Activated CD8-positive, alpha-beta memory T cell treated with anti-CD3 and anti-CD28 coated beads, Interleukin-2, amount 50 U/mL, for 1 hour (primary cell): ENCODE measurements around the gene CFAP58.

Source experiments
- DNase-seq: peaks from one replicate; pipeline ENCODE4 v3.0.0-alpha.2; 2020; ENCODE audit errors: extremely low read depth

Gene CFAP58

DNA sequence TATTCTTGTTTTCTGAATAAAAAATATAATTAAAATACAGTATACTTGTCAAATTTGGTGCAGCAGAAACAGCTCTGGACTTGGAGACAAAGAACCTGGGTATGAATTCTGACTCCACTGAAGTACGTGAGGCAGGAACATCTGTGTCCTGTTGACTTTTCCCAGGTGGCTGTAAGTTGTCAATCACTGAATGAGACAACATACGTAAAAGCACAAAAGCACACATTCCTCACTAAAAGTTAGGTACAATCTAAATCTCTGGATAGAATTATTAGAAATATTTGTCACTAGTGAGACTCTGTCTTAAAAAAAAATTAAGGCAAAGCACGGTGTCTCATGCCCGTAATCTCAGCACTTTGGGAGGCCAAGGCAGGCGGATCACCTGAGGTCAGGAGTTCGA lies 18.1 kb downstream of the CFAP58 start:
- no peak for DNase-seq

DNA sequence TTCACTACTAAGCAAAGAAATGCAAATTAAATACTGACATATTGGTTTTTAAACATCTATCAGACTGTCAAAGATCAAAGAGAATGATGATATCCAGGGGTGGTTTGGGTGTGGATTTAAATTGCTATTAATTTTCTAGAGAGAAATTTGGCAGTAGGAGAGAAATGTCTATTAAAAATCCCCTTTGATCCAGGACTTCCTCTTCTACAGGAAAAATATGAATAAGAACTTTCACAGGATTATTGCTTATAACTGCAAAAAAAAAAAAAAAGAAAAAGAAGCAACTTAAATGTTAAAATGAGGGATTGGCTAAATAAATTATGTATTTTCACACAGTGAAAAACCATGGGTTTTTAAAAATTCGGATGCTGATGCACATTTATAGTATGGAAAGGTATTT lies 21.0 kb downstream of the CFAP58 start:
- no peak for DNase-seq

DNA sequence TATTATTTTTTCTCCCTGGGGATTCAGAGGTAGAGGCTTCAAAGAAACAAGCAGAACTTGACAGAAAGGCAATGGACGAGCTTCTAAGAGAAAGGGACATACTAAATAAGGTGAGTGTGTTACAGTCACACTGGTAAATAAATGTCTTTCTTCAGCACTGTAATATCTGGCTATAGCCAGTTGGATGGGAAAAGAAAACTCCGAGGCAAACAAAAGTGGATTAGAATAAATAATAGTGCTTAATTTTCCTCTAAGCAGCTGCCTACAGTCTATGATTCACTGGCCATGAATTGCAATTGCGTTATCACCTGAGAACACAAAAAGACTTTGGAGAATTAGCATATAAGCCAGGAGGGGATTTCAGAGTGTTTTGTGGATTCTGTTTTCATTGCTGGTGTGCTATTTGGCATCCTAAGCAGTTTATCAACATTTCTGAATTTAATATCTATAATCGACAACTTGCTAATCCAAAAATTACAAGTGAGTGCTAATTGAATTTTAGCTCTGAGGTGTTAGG lies 23.2 kb downstream of the CFAP58 start:
- DNase-seq, result no peak

DNA sequence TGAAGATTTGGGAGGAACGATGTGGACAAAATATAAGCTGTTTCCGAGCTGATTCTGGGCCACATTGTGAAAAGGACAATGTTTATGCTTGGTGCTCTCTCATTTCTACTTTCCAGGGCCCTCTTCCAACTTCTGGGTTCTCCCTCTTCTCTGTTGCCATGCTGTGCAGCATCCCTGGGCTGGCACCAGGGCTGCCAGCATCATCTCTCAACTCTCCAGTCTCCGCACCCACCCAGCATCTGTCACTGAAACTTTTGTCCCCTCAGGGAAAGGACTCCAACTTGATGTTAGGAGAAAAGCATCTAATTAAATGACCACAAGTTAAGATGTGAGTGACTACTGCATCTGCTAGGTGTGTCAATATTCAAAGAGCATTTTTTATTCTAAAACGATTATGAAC lies 26.7 kb downstream of the CFAP58 start:
- no peak for DNase-seq

DNA sequence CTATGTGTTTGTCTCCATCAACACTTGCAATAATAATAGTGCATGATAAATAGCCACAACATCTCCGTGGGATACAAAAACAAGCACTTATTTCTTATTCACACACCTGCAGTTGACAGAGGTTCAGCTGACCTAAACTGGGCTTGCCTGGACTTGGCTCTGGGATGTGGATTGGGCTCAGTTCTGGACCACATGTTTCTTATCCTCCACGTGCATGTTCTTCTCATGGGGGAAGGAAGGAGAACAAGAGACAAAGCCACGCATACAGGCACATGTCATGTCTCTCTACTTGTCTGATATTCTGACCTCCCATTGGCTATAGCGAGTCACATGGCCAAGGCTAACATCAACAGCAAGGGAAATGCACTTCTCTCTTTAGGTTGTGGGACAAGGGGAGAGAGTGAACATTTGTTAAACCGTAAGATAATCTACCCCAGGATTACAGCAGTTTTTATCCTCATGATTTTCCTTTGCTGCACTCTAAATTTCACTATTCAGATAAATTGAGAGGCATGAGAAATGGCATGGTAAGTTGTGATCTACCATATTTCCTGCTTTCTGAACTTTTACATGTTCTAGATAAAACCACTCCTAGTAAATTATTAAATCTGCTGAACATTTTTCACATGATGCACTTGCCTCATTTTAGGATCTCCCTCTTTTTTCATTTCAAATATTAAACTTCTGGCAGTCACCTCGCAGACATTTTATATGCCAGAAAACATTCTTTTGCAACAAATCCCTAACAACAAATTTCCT lies 33.7 kb downstream of the CFAP58 start:
- DNase-seq, result no peak

DNA sequence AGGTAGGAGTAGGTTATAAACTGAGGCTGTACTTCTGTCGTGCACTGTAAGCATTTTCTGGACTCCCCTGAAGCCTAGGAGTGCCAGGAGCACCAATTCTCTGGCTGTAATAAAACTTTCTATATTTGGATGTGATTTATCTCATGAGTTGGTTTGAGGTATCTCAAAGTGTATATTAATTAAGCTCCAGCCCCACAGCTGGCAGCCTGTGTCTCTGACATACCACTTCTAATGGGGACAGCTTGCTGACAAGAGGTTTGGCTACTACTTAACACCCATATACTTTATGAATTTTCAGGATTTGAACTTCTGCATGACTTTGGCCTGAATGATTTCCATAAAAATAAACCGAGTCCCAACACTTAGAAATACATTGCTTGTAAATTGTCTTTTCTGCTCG lies 35.2 kb downstream of the CFAP58 start:
- DNase-seq, result no peak

DNA sequence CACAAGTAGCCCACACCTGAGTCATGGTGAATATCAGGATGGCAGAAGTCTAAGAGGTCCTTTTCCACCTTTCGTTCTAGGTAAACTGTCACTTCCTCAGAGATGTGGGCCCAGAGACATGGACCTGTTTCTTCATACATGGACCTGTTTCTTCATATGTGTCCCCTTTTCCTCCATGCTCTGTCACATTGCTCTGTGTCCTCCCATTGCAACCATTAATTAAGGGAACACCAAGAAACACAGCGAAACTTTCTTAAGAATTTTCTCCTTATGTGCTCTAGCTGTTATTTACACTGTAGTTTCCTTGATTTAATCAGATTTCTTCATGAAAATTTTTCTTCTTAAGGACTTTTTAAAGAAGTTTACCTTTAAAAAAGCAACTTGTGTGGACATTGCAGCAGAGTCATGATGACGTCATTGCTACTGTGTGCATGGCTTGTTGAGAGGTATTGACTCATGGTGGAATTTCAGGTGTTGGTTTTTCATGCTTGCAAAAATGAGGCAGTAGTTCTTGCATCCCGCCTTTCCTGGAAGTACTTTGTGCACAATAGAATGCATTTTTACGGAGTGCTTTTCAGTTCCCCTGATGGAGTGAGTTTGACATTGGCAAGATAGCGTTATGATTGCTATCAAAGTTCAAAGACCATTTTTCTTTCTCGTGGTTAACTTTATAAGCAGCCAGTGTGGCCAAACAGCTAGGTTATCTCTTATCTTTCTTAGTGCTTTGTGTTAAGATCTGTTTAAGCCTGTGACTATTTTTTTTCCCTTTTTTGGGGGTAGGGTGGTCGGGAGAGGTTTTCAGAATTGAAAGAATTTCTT lies 37.7 kb downstream of the CFAP58 start:
- no peak for DNase-seq

DNA sequence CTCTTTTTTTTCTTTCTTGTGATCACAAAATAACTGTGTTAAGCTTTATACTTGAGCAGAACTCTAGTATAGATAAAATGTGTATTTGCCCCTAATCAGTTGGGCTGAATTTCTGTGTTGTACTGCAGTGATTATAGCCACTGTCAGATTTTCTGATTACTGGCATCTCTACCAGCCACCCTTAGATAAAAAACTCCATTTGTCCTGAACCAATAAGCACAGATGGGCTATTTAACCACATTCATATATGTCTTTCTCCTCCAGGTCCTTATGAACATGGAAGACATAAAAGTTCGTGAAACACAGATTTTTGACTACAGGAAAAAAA lies 38.3 kb downstream of the CFAP58 start:
- no peak for DNase-seq

DNA sequence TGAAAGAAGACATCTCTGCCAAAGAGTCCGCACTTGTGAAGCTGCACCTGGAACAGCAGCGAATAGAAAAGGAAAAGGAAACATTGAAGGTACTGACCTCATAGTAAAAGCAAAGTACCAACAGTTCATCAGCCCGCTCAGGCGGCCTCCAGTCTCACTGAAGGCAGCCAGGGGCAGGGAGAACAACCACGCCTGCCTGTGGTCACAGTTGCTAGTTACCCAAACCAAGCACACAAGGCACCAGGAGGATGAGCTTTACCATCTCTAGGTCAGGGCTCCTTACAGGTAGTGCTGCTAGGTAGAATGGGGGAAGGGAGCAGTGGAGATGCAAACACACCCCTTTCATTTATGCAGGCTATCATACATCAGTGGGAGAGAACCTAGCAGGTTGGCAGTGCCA lies 39.8 kb downstream of the CFAP58 start:
- no peak for DNase-seq

DNA sequence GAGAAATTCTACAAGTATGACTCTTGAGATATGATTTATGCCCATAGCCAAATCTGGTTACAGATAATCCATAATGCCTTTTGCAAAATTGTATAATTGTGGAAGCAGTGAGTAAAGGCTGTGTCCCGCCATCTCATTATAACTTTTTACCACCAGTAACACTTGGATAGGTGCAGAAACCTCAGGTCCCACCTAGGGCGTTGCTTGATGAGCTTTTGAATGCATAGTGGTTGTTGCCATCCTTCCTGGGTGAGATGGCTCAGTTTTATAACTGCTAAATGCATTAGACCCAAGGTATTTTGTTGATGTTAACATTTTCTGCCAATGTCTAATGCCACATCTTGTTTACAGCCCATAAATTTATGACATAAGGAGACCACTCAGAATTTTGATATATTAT lies 42.9 kb downstream of the CFAP58 start:
- DNase-seq, result no peak

DNA sequence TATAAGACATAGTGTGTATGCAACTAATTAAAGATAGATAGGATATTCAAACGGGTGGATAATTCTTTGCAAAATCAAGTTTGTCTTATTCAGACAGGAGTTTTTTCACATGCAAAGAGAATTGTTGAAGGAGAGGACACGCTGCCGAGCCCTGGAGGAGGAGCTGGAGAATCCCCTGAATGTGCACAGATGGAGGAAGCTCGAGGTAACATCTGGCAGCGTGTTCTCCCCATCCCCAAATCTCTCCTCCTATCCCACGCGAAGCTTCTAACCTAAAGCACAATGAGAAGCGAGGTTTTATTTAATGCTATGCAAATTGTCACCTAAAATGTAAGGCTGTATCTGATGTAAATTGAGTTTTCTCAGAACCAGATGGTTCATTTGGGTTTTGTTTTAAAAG lies 50.0 kb downstream of the CFAP58 start:
- DNase-seq, result no peak

DNA sequence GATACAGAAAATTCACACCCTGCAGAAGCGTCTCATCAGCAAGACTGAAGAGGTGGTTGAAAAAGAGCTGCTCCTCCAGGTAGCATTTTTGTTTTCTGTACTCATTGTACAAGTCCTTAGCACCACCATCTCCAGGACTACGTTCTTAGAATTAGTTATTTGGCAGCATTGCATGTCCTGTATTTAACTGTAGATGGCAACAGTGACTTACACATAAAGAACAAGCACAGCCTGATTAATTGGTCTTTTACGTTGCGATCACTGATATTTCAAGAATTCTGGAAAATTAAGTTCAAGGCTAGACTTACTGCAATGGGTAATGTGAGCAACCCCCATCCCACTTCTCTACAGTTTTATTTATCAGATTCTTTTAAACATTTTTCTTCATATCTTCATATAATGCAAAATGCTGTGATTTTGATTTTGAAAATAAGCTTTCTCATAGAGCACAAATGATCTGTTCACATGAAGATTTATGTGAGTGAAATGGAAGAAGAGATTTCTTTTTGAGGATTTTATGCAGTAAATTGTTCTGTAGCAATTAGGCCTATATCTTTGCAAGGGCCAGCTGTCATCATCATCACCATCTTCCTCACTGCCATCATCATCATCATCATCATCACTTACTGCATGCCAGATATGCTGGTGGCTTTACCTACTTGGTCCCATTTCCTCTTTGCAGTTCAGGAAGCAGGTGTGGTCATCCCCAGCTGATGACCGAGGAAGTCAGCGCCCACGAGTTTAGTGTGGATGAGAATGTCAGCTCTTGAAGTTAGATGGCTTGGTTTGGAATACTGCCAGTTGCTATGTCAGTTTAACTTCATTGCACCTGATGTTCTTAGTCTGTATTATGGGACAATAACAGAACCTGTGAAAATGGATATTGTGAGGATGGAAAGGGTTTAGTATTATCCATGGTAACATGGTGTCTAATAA lies 53.4 kb downstream of the CFAP58 start:
- DNase-seq, result no peak

DNA sequence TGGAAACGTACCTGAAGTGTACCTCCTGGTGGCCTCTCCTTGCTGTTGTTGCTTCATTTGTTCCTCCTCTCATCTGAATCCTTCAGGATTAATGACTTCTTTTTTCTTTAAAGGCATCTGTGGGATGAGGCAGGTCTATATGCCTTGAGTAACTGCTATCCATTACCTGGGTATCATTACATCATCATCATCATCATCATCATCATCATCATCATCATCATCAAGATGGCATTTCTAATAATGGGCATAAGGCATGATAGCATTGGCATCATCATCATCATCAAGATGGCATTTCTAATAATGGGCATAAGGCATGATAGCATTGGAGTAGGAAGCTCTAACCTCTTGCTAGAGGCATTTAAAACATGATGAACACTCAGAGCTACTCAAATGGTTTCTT lies 59.9 kb downstream of the CFAP58 start:
- DNase-seq, result no peak

DNA sequence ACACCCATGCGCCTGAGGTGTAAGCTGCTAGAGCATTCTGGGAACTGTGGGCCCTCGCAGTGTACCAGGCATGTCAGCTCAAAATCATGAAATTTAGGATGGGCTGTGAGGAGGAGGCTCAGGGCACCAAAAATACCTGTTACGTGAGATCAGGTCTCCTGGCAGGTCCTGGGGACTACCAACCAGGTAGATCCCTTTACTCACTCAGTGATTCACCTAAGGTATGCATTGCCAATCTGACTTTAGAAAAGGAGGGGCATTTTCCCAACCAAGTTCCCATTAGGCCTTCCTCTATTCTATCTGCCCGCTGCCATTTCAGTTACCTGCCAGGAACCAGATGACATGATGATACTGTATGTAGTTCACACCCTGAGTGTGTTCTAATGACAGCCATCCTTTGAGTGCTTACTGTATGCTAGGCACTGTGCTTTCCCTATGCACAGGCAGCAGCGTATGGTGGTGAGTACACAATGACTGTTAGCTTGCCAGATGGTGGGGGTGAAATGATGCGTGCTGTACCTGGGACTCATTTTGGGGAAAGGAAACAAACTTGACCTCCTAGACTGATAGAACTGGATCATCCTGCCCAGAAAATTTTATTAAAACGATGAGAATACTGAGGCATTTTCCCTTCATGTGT lies 62.0 kb downstream of the CFAP58 start:
- no peak for DNase-seq

DNA sequence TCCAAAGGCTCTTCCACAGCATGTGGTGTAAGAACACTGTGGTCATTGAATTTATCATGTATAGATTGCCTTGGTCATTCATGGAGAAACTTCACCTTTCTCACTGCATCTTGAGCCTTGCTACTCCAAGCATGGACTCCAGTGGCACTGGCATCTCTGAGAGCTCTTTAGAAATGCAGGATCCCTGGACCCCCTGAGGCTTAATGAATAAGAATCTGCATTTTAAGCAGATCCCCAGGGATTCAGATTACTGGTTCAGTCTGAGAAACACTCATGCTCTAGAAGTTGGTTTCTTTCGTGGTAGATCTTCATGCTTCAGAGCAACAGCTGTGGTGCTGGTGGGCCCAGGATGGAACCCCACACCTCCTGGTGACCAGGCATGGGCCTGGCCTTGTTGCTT lies 63.2 kb downstream of the CFAP58 start:
- no peak for DNase-seq

DNA sequence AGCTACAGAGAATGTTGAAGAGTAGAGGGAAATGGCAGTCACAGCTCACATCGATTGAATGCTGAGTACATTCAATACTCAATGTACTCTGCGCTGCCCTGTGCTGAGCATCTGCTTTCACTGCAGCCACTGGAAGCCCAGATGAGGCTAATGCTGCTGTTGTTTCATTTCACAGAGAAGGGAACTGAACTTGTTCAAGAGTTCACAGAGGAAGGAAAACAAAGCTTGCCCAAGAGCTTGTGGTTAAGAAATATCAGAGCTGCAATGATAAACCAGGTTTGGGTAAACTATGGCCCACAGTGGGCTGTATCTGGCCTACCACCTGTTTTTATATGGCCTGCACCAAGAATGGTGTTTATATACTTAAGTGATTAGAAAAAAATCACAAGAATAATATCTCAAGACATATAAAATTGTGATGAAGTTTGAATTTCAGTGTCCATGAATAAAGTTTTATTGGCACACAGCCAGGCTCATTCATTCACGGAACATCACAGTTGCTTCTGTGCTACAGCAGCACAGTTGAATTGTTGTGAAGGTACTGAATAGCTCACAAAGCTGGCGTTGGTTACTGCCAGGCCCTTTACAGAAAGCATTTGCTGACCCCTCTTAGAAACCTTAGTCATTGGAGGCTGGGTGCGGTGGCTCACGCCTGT lies 64.1 kb downstream of the CFAP58 start:
- no peak for DNase-seq

DNA sequence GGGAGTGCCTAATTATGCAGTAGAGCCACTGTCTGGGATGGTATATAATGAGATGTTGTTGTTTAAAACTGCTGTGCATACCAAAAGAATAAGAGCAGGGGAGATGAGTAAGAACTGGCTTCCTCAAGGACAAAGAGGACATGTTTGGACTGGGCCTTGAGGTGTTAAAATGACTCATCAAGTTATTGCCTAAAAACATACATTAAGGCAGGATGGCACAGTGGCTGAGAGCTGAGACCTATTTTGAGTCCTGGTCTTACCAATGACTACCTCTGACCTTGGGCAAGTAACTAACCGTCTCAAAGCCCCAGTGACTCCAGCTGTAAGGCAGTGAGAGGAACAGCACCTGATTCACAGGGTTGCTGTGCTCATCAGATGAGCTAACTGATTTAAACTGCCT lies 71.1 kb downstream of the CFAP58 start:
- DNase-seq, result no peak

DNA sequence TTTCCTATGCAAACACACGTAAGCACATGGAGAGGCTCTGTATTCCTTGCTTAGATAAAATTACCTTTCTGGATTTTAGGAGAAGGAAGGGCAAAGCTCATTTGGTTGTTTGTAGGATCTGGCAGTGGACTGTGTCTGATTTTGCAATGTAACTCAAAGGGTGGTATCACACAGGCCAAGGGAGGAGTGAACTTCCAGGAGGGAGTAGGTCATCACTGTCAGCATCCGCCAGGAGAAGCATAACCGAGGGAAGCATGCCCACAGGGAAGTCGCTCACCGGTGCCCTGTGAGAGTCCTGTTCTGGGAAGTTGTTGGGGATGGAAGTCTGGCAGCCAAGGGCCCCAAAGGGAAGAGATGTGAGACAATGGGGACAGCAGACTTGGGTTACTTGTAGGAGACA lies 74.4 kb downstream of the CFAP58 start:
- no peak for DNase-seq

DNA sequence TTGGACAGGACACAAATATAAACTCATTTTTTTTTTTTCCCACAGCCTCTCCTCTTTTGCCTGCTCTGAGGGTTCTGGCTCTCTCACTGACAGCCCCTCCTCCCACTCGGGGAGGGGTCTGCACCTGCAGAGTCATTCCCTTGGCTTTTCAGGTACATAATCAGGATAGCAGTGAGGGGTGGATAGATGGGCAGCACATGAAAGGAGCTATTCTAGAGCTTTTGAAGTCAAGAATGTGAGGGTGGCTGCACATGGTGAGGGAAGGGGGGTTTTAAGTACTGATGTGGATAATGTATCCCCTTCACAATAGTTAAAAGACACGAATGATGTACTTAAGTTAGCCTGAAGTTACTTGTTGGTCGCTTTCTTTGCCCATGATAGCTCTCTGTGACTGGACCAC lies 76.2 kb downstream of the CFAP58 start:
- no peak for DNase-seq

DNA sequence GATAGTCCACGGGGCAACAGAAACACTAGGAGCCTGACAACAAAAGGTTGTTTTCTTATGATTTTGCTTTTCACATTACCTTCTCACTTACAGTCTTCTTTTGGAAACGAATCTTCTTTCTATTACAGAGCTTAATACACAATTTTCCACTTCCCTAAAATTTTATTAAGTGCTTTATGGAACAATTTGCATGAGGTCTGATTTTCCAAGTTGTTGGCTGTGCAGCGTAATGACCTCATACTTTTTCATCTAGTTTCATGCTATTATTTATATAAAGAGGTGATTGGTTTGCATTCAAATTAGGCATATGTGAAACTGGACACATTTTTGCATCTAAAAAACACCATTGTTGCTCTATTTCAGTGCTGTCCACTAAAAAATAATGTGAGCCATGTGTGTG lies 76.7 kb downstream of the CFAP58 start:
- DNase-seq, result no peak

DNA sequence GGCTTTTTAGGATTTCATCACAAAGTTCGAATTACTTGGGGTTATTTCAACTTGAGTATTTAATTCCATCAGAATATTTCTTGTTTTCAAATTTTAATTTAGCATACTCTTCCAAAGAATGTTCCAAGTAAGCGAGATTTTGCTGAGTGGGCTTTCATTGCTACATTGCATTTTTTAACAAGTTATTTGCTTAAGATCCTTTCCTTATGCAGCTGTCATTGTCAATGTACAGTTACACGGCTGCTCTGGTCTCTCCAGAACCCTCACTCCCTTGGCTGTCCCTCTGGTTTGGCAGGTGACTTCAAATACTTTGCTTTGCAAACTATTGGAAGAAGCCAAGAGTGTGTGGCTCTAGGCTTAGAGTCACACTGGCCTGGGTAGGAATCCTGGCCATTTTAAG lies 80.0 kb downstream of the CFAP58 start:
- no peak for DNase-seq
